ENCODE measurements around the gene SESTD1.

GRCh38 chr2:179106676-179107428 is 157.8 kb downstream of the SESTD1 start:
- TF ChIP-seq CTCF (conservative IDR thresholded peaks at IDR 0.05; ENCODE audit: low read depth, low read length) (no peak), EZH2 (IDR thresholded peaks at IDR 0.05; ENCODE audit: borderline replicate concordance, low read depth, low read length, poor library complexity, severe bottlenecking) (no peak)

Data from A673 (cell line).